Natural killer cell (primary cell): ENCODE data around the gene ECHDC1. TPM values are rescaled to one million over a fixed set of nuclear protein-coding genes. Genes with fewer than 3 reads are reported as not detected.

Experiments used
- ATAC-seq, 3 donors: fragments of 150-1000 bp in 2 of 3; fragments of 200-7000 bp in 1 of 3; cut with Tn5 transposase; 1 replicate in 1 of 3; 2 replicates in 2 of 3; pipeline ENCODE4 v1.10.0; 2021; ENCODE audit warnings: mild to moderate bottlenecking in 2 of 3, moderate library complexity in 2 of 3
- DNase-seq, 2 donors: peaks; one replicate each; pipeline versions ENCODE4 v3.0.0 to v3.0.0-alpha.2; 2013 to 2021; ENCODE audit warnings: mixed read lengths in 1 of 2
- H3K27ac ChIP-seq: one replicate; pipeline ENCODE4 v1.5.1; 2013; ENCODE audit warnings: mild to moderate bottlenecking, low read length
- H3K27me3 ChIP-seq: one replicate; pipeline ENCODE4 v1.6.1; 2013; ENCODE audit warnings: low read length; ENCODE audit not compliant: control insufficient read depth, insufficient read depth
- H3K36me3 ChIP-seq: one replicate; pipeline ENCODE4 v1.6.1; 2013; ENCODE audit warnings: low read length; ENCODE audit not compliant: control insufficient read depth, insufficient read depth
- H3K4me1 ChIP-seq: one replicate; pipeline ENCODE4 v1.6.1; 2013; ENCODE audit warnings: low read length; ENCODE audit not compliant: control insufficient read depth, insufficient read depth
- H3K4me3 ChIP-seq: one replicate; pipeline ENCODE4 v1.5.1; 2013; ENCODE audit warnings: low read length
- H3K9me3 ChIP-seq: one replicate; pipeline ENCODE4 v1.6.1; 2013; ENCODE audit warnings: low read length; ENCODE audit not compliant: control insufficient read depth, insufficient read depth
- H3K27ac Mint-ChIP-seq, 2 donors: one replicate each; pipeline ENCODE4 v1.8.0; 2022; ENCODE audit warnings: mild to moderate bottlenecking in 2 of 2, mixed read lengths in 2 of 2, moderate library complexity in 1 of 2
- H3K27me3 Mint-ChIP-seq, 2 donors: one replicate each; pipeline ENCODE4 v1.8.0; 2022; ENCODE audit warnings: low read depth in 2 of 2, mixed read lengths in 2 of 2
- H3K36me3 Mint-ChIP-seq: one replicate; pipeline ENCODE4 v1.8.0; 2022; ENCODE audit warnings: mixed read lengths
- H3K4me1 Mint-ChIP-seq, 2 donors: one replicate each; pipeline ENCODE4 v1.8.0; 2022; ENCODE audit warnings: mixed read lengths in 2 of 2
- H3K4me3 Mint-ChIP-seq: one replicate; pipeline ENCODE4 v1.8.0; 2022; ENCODE audit warnings: mild to moderate bottlenecking, moderate library complexity, mixed read lengths
- H3K9me3 Mint-ChIP-seq, 2 donors: one replicate each; pipeline ENCODE4 v1.8.0; 2022; ENCODE audit warnings: mixed read lengths in 2 of 2
- CTCF ChIP-seq: fragments of 200-600 bp; IDR thresholded peaks from one replicate; pipeline ENCODE4 v1.8.0; 2022; ENCODE audit warnings: antibody characterized with exemption
- WGBS: methylation state at CpG from one replicate; pipeline ENCODE4 v1.1.7; 2013; ENCODE audit warnings: missing lambda C conversion rate; ENCODE audit not compliant: insufficient coverage; 5-methylcytosine and 5-hydroxymethylcytosine counted together
- intact Hi-C: fragments of 100-400 bp; cut with micrococcal nuclease; formaldehyde crosslinking; loops from one replicate; pipeline ENCODE4 v1.14.2; 2022
- total RNA-seq, 4 donors: library from RNA; stranded (reverse); fragments of 120-200 nt in 1 of 4; gene quantifications; one replicate each; pipeline versions ENCODE4 v1.2.3 to v1.2.4, GENCODE V29; 2013 to 2022

The ECHDC1 gene
- total RNA-seq, 3 donors from 2014 or later (not counting 1 experiment from before 2014, with no cell fraction given): 18.7 to 35.1 (median 21.4) TPM

- intact Hi-C loops: no loop called here
- 93% methylated on average over 1 of the region's 1 CpG for WGBS
Measured at GRCh38 chr6:127276331-127276730, 67.1 kb downstream of the ECHDC1 start.

GRCh38 chr6:127273499-127273898 is 69.9 kb downstream of the ECHDC1 start:
- H3K4me3 Mint-ChIP-seq: no peak overlapping the region
- Histone ChIP-seq H3K27me3 (no peaks in the 10 kb centered on the region), H3K36me3 (no peaks in the 10 kb centered on the region), H3K4me1 (no peaks in the 10 kb centered on the region), H3K27ac (no peak overlapping the region), H3K9me3 (no peaks in the 10 kb centered on the region), H3K4me3 (no peak overlapping the region)
- H3K36me3 Mint-ChIP-seq: no peaks in the 10 kb centered on the region
- H3K9me3 Mint-ChIP-seq: no peaks in the 10 kb centered on the region
- intact Hi-C loops: no loop called here
- DNase-seq: no peak
- H3K27me3 Mint-ChIP-seq: no peaks in the 10 kb centered on the region
- H3K4me1 Mint-ChIP-seq: peaks cover 36 to 39% of the 10 kb centered on the region in 2 donors
- 92% methylated on average over 1 of the region's 2 CpGs for WGBS
- TF ChIP-seq CTCF: no peak
- H3K27ac Mint-ChIP-seq: no peak overlapping the region
- no peak for ATAC-seq

More at GRCh38 chr6:127276331-127276730, 67.1 kb downstream of the ECHDC1 start:
- Mint-ChIP-seq H3K9me3 (no peaks in the 10 kb centered on the region), H3K4me3 (no peak overlapping the region), H3K27me3 (no peaks in the 10 kb centered on the region), H3K36me3 (no peaks in the 10 kb centered on the region), H3K27ac (no peak overlapping the region), H3K4me1 (peaks cover 31 to 36% of the 10 kb centered on the region in 2 donors)
- no peak overlapping the region for H3K4me3 ChIP-seq
- TF ChIP-seq CTCF: no peak
- no peaks in the 10 kb centered on the region for H3K9me3 ChIP-seq
- no peaks in the 10 kb centered on the region for H3K4me1 ChIP-seq
- H3K36me3 ChIP-seq: peaks cover 6% of the 10 kb centered on the region
- DNase-seq: no peak
- no peak for ATAC-seq
- no peaks in the 10 kb centered on the region for H3K27me3 ChIP-seq
- no peak overlapping the region for H3K27ac ChIP-seq

GRCh38 chr6:127272576-127272975 is 70.8 kb downstream of the ECHDC1 start:
- no peak overlapping the region for H3K4me3 ChIP-seq
- H3K9me3 ChIP-seq: no peaks in the 10 kb centered on the region
- H3K36me3 ChIP-seq: no peaks in the 10 kb centered on the region
- Mint-ChIP-seq H3K4me1 (peaks cover 43 to 48% of the 10 kb centered on the region in 2 donors), H3K27me3 (no peaks in the 10 kb centered on the region), H3K4me3 (no peak overlapping the region), H3K9me3 (no peaks in the 10 kb centered on the region), H3K27ac (no peak overlapping the region), H3K36me3 (peaks cover 2% of the 10 kb centered on the region)
- intact Hi-C loops: no loop called here
- H3K27ac ChIP-seq: no peak overlapping the region
- ATAC-seq (no peak), DNase-seq (no peak)
- no peak for TF ChIP-seq CTCF
- 95% methylated on average over 2 of the region's 3 CpGs for WGBS
- no peaks in the 10 kb centered on the region for H3K27me3 ChIP-seq
- H3K4me1 ChIP-seq: no peaks in the 10 kb centered on the region
